Measurements from ENCODE around the gene DPYD.
A peak's percentile ranks its signal among the peaks of the same experiment; 100 is the strongest.

Gene DPYD

DNA sequence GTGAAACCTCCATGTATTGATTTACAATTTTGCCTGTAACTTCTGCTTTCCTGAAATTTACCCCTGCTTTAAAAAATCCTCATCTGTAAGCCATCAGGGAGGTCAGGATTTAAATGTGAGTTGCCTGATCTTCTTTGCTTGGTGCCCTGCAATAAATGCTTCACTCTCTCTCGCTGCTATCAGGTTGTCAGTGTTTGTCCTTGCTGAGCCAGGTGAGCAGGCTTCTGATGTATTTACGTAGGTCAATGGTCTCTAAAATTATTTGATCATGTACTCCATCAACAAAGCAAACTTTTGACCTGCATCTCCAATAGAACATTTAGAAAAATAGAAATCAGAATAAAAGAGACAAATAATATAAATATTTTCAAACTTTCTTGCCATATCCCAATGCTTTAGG lies 453.4 kb downstream of the DPYD start:
- H3K27ac ChIP-seq, result peak overlapping the region; percentile 35
- TF ChIP-seq, protein P1, sequence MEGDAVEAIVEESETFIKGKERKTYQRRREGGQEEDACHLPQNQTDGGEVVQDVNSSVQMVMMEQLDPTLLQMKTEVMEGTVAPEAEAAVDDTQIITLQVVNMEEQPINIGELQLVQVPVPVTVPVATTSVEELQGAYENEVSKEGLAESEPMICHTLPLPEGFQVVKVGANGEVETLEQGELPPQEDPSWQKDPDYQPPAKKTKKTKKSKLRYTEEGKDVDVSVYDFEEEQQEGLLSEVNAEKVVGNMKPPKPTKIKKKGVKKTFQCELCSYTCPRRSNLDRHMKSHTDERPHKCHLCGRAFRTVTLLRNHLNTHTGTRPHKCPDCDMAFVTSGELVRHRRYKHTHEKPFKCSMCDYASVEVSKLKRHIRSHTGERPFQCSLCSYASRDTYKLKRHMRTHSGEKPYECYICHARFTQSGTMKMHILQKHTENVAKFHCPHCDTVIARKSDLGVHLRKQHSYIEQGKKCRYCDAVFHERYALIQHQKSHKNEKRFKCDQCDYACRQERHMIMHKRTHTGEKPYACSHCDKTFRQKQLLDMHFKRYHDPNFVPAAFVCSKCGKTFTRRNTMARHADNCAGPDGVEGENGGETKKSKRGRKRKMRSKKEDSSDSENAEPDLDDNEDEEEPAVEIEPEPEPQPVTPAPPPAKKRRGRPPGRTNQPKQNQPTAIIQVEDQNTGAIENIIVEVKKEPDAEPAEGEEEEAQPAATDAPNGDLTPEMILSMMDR (conservative IDR thresholded peaks at IDR 0.05), result no peak

DNA sequence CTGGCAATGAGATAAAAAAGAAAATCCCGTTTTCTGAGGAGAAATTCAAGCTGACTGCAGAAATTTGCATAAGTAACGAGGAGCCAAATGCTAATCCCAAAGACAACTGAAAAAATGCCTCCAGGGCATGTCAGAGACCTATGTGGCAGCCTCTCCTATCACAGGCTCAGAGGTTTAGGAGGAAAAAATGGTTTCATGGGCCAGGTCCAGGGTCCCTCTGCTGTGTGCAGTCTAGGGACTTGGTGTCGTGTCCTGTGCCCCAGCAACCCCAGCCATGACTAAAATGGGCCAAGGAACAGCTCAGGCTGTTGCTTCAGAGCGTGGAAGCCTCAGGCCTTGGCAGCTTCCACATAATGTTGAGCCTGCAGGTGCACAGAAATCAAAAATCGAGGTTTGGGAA lies 456.5 kb downstream of the DPYD start:
- TF ChIP-seq, protein P1 (conservative IDR thresholded peaks at IDR 0.05), result no peak
- no peak overlapping the region for H3K27ac ChIP-seq

DNA sequence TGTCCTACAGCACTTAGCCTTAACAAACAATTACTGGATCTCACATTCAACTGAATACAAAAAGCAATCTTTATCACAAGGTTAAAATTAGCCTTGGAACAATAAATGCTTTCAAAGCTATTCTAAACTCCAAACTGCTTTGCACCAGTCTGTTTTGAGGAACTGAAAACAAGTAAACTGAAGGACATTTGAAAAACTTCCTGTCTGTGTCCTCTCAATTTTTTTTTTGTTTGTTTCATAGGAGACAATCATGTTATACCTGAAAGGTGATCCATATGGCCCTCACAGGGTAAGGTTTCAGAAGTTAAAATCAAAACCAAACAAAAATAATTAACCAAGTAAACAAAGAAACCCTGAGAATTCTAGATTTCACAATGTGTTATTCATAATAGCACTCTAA lies 459.1 kb downstream of the DPYD start:
- TF ChIP-seq, protein P1 (conservative IDR thresholded peaks at IDR 0.05), result no peak
- H3K27ac ChIP-seq, result no peak overlapping the region

DNA sequence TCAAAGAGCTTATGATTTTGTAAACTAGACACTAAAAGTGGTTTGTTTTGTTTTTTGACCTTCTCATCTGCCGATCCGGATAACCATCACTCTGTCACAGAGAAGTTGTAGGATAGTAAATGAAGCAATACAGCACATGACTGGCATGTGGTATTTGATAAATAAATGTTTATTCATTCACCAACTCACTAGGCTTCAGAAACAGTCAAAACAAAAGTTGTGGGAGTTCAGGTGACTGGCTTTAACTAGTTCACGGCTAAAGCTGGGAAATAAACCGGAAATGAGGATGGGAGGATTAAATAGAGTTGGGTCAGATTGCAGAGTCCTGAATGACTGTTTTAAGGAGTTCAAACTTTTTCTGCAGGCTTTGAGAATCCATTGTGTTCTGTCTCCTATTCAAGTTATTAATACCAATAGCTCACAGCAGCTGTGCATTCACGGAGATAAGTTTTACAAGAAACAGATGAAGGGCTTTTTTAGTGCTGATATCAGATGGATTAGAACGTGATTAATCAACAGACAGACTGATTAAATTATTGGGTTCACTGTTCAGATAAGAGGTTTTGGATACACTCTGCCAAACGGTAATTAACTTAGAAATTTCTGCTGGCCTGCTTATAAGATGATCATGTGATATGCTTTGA lies 463.3 kb downstream of the DPYD start:
- TF ChIP-seq, protein P1 (conservative IDR thresholded peaks at IDR 0.05), result no peak

DNA sequence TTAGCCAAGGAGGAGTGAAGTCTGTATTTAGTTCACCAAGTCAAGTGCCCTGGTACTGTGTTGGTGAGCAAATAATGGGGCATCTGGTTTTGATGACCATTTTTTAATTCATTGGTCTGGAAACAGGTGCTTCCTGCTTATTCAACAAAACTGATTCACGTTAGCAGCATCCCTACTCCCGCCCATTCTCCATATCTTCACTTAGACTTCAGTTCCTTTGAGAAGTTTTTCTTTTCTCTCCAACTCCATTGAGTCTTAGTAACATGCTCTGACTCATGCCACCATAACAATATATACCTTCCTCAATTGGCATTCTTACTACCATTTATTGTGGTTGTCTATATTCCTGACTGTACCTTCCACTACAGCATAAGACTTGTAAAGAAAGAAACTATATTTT lies 468.9 kb downstream of the DPYD start:
- TF ChIP-seq, protein P1 (conservative IDR thresholded peaks at IDR 0.05), result no peak
- no peak overlapping the region for H3K27ac ChIP-seq

More for the DNA sequence above, 463.3 kb downstream of the DPYD start:
- H3K27ac ChIP-seq, result no peak overlapping the region

DNA sequence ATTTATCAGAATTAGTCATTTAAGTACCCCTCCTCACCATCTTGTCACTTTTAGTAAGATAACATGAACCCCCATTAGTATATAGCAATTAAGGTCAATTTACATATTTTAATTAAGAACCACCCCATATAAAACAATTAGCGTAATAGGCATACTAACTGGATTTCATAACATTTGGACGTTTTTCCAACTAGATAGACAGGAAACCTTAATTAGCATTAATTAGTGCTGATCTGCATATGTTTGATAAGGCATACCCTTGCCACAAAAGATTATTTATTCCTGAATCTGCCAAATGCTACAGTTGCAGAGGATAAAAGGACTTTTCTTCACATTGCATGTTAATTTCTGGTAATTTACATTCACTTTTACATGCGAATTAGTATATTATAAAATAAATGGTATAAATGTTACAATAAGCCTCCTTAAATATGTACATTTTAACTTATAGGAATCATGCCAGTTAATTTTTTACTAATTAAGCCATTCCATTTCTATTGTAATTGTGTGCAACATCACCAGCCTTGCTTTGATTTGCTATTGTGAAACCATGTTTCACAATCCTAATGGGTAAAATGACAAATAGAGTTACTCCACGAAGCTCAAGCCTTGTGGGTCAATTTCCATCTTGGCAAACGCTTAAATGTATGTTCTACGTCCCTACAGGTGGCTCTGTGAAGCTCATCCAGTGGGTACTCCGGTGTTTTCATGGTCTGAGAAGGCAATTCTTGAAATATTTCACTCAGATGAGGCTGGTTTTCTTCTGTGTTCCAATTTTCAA lies 469.6 kb downstream of the DPYD start:
- no peak overlapping the region for H3K27ac ChIP-seq
- TF ChIP-seq, protein P1 (conservative IDR thresholded peaks at IDR 0.05), result no peak

DNA sequence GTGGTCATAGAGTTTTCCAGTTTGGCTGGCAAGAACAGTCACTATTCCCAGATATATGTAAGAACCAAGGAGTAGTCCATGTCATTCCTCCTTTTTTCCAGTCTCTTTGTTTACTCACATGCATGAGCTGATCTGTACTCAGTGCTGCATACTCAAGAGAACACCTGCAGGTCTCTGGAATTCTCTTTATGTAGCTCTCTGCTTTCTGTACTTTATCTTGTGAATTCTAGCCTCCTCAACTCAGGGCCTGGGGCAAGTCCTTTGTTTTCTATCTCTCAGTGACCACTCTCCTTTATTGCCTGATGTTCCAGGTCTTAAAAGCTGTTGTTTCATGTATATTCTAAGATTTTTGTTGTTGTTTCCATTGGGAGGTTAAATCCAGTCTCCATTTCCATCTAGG lies 478.9 kb downstream of the DPYD start:
- H3K27ac ChIP-seq, result no peak overlapping the region
- TF ChIP-seq, protein P1 (conservative IDR thresholded peaks at IDR 0.05), result no peak

Data from VCaP (cell line).